Ovary (tissue), 9 donors: ENCODE measurements around the gene MOGAT1. TPM values are rescaled to one million over a fixed set of nuclear protein-coding genes. Genes with fewer than 3 reads are reported as not detected.
"Not testable (repeated sequence)": the region's sequence is repeated elsewhere in the genome, so short reads cannot be mapped to it uniquely, and the experiment has no call there.

ENCODE experiments used
- DNase-seq, 5 donors: peaks; one replicate each; pipeline ENCODE4 v3.0.0-alpha.2; 2019 to 2020
- H3K27ac ChIP-seq, 2 donors: fragments of 200-600 bp; one replicate each; pipeline versions ENCODE4 v1.5.1 to v1.8.0; 2019 to 2022
- H3K27me3 ChIP-seq: fragments of 200-600 bp; one replicate; pipeline ENCODE4 v1.8.0; 2022
- H3K36me3 ChIP-seq: fragments of 200-600 bp; sonication (generic); one replicate; pipeline ENCODE4 v1.5.1; 2019
- H3K4me1 ChIP-seq: one replicate; pipeline ENCODE4 v1.8.1; 2013; ENCODE audit warnings: mild to moderate bottlenecking, moderate library complexity; ENCODE audit not compliant: insufficient read depth
- H3K4me3 ChIP-seq: fragments of 200-600 bp; sonication (generic); one replicate; pipeline ENCODE4 v1.5.1; 2017
- H3K9me3 ChIP-seq, 2 donors: fragments of 200-600 bp in 1 of 2; sonication (generic) in 1 of 2; one replicate each; pipeline versions ENCODE4 v1.5.1 to v1.8.1; 2013 to 2019; ENCODE audit warnings: mild to moderate bottlenecking in 1 of 2, moderate library complexity in 1 of 2
- CTCF ChIP-seq, 3 donors: fragments of 450-650 bp in 2 of 3; fragments of 200-600 bp in 1 of 3; IDR thresholded peaks; one replicate each; pipeline versions ENCODE4 v1.5.1 to v1.8.0; 2016 to 2022; ENCODE audit warnings: antibody characterized with exemption in 3 of 3, mild to moderate bottlenecking in 1 of 3
- EP300 ChIP-seq: sonication (generic); formaldehyde crosslinking; IDR thresholded peaks from one replicate; pipeline ENCODE4 v1.6.1; 2017; ENCODE audit warnings: antibody characterized with exemption
- POLR2A ChIP-seq: fragments of 450-650 bp; IDR thresholded peaks from one replicate; pipeline ENCODE4 v1.6.1; 2017; ENCODE audit warnings: antibody characterized with exemption, mild to moderate bottlenecking, moderate library complexity
- WGBS, 3 donors: extraction: QIAGEN DNeasy Blood & Tissue Kit in 1 of 3; methylation state at CpG; one replicate each; pipeline versions ENCODE4 v1.1.5 to v1.1.7; 2013 to 2017; 5-methylcytosine and 5-hydroxymethylcytosine counted together
- intact Hi-C, 4 donors: fragments of 100-400 bp; cut with DNase I; formaldehyde crosslinking; loops; one replicate each; pipeline versions ENCODE4 v1.11.0 to v1.15.1; 2022 to 2023
- polyA plus RNA-seq, 2 donors: library from polyadenylated mRNA; stranded (reverse); fragments of 200-250 nt in 1 of 2; fragments of 350-450 nt in 1 of 2; fragmentation: Illumina TruSeq in 1 of 2; extraction: RNeasy Lipid Tissue Mini Kit (QIAGEN cat#74804) in 1 of 2; gene quantifications; one replicate each; pipeline ENCODE4 v1.2.3, GENCODE V29; 2013 to 2014
- total RNA-seq, 7 donors: library from RNA; depleted of rRNA in 2 of 7; stranded (reverse); fragments of >200 nt in 2 of 7; fragmentation: NEBNext Ultra II Directional in 3 of 7; extraction: Animal tissue kit (Norgen Biotek cat#: 25700) in 3 of 7; gene quantifications; one replicate each; pipeline versions ENCODE4 v1.1.0 to v1.2.4, GENCODE V29; 2016 to 2023
- donor health status: DM: no; HTN: no; CAD: no; lungs with moderate emphysema.
- donor health status: DM: no; HTN: no; CAD: no.
- donor health status: Bipolar disorder and iron deficiency.
- donor health status: DM: yes; HTN: yes; CAD: no.
- donor health status: DM: no; HTN: no; CAD: no.
- donor health status: DM: yes; HTN: yes; CAD: no.

Gene MOGAT1
- total and polyA plus RNA-seq, 9 donors, result not detected

- Histone ChIP-seq H3K27ac (no peak overlapping the region), H3K9me3 (no peaks in the 10 kb centered on the region), H3K4me1 (peaks cover 8% of the 10 kb centered on the region), H3K27me3 (no peaks in the 10 kb centered on the region), H3K4me3 (no peak overlapping the region), H3K36me3 (no peaks in the 10 kb centered on the region)
- no peak for DNase-seq
- 93 to 100% (median 97%) methylated on average over 1 of the region's 1 CpG for WGBS, 3 donors
- intact Hi-C loops, result no loop called here
- TF ChIP-seq POLR2A, result no peak
Measured at GRCh38 chr2:222754324-222754930, 83.0 kb downstream of the MOGAT1 start.

GRCh38 chr2:222755593-222755992, 84.1 kb downstream of the MOGAT1 start:
- intact Hi-C loops, H3K9me3 ChIP-seq, H3K4me1 ChIP-seq, H3K4me3 ChIP-seq, H3K27me3 ChIP-seq, H3K27ac ChIP-seq, H3K36me3 ChIP-seq, DNase-seq: not testable (repeated sequence)
- WGBS, 3 donors, result 87 to 97% (median 87%) methylated on average over 5 of the region's 5 CpGs

GRCh38 chr2:222756362-222756831, 84.9 kb downstream of the MOGAT1 start:
- TF ChIP-seq CTCF (IDR thresholded peaks at IDR 0.05) (no peak), EP300 (no peak), POLR2A (no peak)
- no peaks in the 10 kb centered on the region for H3K36me3 ChIP-seq
- H3K4me3 ChIP-seq, result no peak overlapping the region
- no peaks in the 10 kb centered on the region for H3K27me3 ChIP-seq
- no peaks in the 10 kb centered on the region for H3K9me3 ChIP-seq
- 63 to 77% (median 75%) methylated on average over 3 of the region's 3 CpGs for WGBS, 3 donors
- H3K27ac ChIP-seq, result no peak overlapping the region
- intact Hi-C loops, result no loop called here
- DNase-seq, result no peak
- H3K4me1 ChIP-seq, result peaks cover 8% of the 10 kb centered on the region

GRCh38 chr2:222756951-222757650, 85.6 kb downstream of the MOGAT1 start:
- H3K36me3 ChIP-seq, result no peaks in the 10 kb centered on the region
- 73 to 79% (median 78%) methylated on average over 5 of the region's 5 CpGs for WGBS, 3 donors
- no peak for DNase-seq
- no peaks in the 10 kb centered on the region for H3K27me3 ChIP-seq
- H3K4me1 ChIP-seq, result peaks cover 8% of the 10 kb centered on the region
- H3K4me3 ChIP-seq, result no peak overlapping the region
- no peak overlapping the region for H3K27ac ChIP-seq
- intact Hi-C loops, result no loop called here
- TF ChIP-seq POLR2A, result no peak
- no peak for TF ChIP-seq EP300
- no peak for TF ChIP-seq CTCF (IDR thresholded peaks at IDR 0.05)
- no peaks in the 10 kb centered on the region for H3K9me3 ChIP-seq

Other genes starting within 250 kb of the MOGAT1 start
- 10 to 100 TPM in 1 of 7 donors, 1 to 10 TPM in 4, under 1 TPM in 1, not detected in 1; 0.43 to 18.5 (median 1.9) TPM for gene SGPP2, start 247.1 kb upstream of the MOGAT1 start, total RNA-seq
- gene SGPP2, start 247.1 kb upstream of the MOGAT1 start, polyA plus RNA-seq, result 10 to 100 TPM in 1 of 2 donors, under 1 TPM in 1; 0.22 to 12.5 TPM
- 10 to 100 TPM; 10.3 to 32.0 (median 21.0) TPM for gene FARSB, start 15.6 kb upstream of the MOGAT1 start, total RNA-seq
- gene FARSB, start 15.6 kb upstream of the MOGAT1 start, polyA plus RNA-seq, result 10 to 100 TPM; 12.4 to 31.1 TPM
- 10 to 100 TPM; 37.0 to 85.1 (median 50.0) TPM for gene ACSL3, start 189.4 kb downstream of the MOGAT1 start, total RNA-seq
- gene ACSL3, start 189.4 kb downstream of the MOGAT1 start, polyA plus RNA-seq, result 10 to 100 TPM; 14.0 to 30.5 TPM